Brain microvascular endothelial cell (primary cell): ENCODE measurements around the gene SPACA5.

Experiments
- DNase-seq: peaks from one replicate; pipeline ENCODE4 v3.0.0-alpha.2; 2020
- H3K27ac ChIP-seq: fragments of 250-450 bp; sonication (Bioruptor Pico); 2 replicates; pipeline ENCODE4 v1.5.1; 2020; ENCODE audit warnings: mild to moderate bottlenecking, moderate library complexity
- H3K27me3 ChIP-seq: fragments of 250-450 bp; sonication (Bioruptor Pico); replicated peaks from 2 replicates; pipeline ENCODE4 v1.5.1; 2020; ENCODE audit warnings: mild to moderate bottlenecking
- H3K36me3 ChIP-seq: fragments of 250-450 bp; sonication (Bioruptor Pico); replicated peaks from 2 replicates; pipeline ENCODE4 v1.5.1; 2020; ENCODE audit warnings: mild to moderate bottlenecking
- H3K4me3 ChIP-seq: 2 replicates; pipeline ENCODE4 v1.5.1; 2011; ENCODE audit warnings: low read depth, mild to moderate bottlenecking, control low read depth, low read length, moderate library complexity
- CTCF ChIP-seq: IDR thresholded peaks from 2 replicates; pipeline ENCODE4 v1.5.1; 2011; ENCODE audit warnings: low read depth, mild to moderate bottlenecking, moderate library complexity, low read length, control low read depth, inconsistent platforms; ENCODE audit errors: missing control alignments
- in situ Hi-C: cut with HindIII; loops from 2 replicates; pipeline ENCODE4 v1.10.0; 2017; ENCODE audit warnings: low sequenced_read_pairs, low pct_ligation_motif_present

The SPACA5 gene

GRCh38 chrX:48046846-48047245, 40.1 kb downstream of the SPACA5 start:
- TF ChIP-seq CTCF, result no peak
- in situ Hi-C loops, result no loop called here
- no peak overlapping the region for H3K27ac ChIP-seq
- no peaks in the 10 kb centered on the region for H3K27me3 ChIP-seq
- no peak for DNase-seq
- no peak overlapping the region for H3K4me3 ChIP-seq
- H3K36me3 ChIP-seq, result no peaks in the 10 kb centered on the region

GRCh38 chrX:48058621-48059295, 52.0 kb downstream of the SPACA5 start:
- H3K27ac ChIP-seq, result no peak overlapping the region
- H3K27me3 ChIP-seq, result no peaks in the 10 kb centered on the region
- TF ChIP-seq CTCF, result no peak
- H3K4me3 ChIP-seq, result no peak overlapping the region
- in situ Hi-C loops, result no loop called here
- no peaks in the 10 kb centered on the region for H3K36me3 ChIP-seq
- no peak for DNase-seq

- TF ChIP-seq CTCF, result no peak
- Histone ChIP-seq H3K27ac (no peak overlapping the region), H3K27me3 (no peaks in the 10 kb centered on the region), H3K4me3 (no peak overlapping the region), H3K36me3 (no peaks in the 10 kb centered on the region)
- in situ Hi-C loops, result no loop called here
- no peak for DNase-seq
These were observed 52.5 kb downstream of the SPACA5 start for GRCh38 chrX:48059296-48059639.
